Stimulated activated CD8-positive, alpha-beta memory T cell treated with anti-CD3 and anti-CD28 coated beads, Interleukin-7, amount 100 ng/mL, for 24 hours (primary cell): Measurements from ENCODE around the gene KRTAP4-8.
"Not testable (repeated sequence)": the region's sequence is repeated elsewhere in the genome, so short reads cannot be mapped to it uniquely, and the experiment has no call there.

Experiments
- DNase-seq: peaks from one replicate; pipeline ENCODE4 v3.0.0-alpha.2; 2020; ENCODE audit warnings: low read depth

The KRTAP4-8 gene

DNA sequence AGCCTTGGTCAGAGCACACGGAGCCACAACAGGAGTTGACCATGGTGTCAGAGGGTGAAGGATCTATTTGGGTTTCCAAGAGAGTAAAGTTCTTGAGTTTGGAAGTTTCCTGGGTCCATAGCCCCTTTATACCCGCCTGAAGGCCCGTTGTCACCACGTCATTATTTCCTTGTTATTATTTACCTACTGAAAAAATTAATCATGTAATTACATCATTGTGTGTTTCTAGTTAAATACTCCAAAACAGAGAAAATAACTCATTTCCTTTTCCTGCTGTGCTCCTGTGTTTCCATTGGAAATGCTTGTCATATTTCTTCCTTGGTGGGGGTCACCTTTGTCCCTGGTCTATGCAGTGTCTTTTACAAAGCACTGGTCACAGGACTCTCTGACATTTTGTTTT is at the start of gene KRTAP4-8:
Gene KRTAP4-8 (minus strand): TSS at position 101 of the 400 bp plus-strand sequence. CDS start 58 bp downstream, at position 43.
- DNase-seq = no peak

DNA sequence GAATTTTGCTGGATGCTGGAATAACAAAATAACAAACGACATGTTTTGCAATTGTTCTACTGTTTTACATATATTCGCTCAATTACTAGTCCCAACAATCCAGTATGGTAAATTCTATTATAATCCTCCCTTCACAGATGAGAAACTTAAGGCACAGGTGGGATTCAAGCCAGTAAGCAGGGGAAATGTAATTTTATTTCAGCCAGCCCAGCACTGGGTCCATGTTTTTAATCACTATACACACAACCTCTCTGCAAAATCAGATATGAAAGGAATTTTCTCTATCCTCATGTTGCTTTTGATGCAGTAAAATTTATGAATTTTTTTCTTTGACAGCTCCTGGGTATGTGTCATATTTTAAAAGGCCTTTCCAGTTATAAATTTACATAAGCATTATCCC is 47.3 kb upstream of the KRTAP4-8 start:
- no peak for DNase-seq

DNA sequence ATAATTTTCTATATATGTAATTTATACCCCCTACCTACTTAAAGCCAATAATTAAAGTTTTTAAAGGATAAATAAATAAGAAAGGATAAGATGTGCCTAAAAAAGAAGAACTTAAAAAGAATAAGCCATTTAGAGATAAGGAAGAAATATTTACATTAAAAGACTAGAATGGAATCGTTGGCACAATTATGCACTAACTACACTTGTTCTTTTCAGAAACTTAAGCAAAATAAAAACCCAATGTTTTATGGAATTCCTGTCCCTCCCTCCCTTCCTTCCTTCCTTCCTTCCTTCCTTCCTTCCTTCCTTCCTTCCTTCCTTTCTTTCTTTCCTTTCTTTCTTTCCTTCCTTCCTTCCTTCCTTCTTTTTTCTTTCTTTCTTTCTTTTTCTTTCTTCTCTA is 46.9 kb upstream of the KRTAP4-8 start:
- no peak for DNase-seq

DNA sequence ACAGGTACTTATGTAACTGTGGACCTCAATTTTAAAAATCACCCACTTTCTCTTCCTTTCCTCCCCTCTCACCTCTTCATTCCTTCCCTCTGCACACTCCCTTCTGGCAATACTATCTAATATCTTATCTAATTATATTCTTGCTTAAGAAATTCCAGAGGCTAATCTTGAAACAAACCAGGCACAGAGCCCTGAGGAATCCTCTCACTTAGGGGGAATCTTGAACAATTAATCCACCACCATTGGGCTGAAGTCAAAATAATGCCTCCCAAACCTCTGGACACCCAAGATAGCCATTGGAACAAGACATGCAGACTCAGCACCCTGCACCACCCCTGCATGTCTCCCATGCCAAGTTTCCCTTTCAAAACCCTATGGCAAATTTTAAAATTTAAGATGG is 43.4 kb upstream of the KRTAP4-8 start:
- no peak for DNase-seq

DNA sequence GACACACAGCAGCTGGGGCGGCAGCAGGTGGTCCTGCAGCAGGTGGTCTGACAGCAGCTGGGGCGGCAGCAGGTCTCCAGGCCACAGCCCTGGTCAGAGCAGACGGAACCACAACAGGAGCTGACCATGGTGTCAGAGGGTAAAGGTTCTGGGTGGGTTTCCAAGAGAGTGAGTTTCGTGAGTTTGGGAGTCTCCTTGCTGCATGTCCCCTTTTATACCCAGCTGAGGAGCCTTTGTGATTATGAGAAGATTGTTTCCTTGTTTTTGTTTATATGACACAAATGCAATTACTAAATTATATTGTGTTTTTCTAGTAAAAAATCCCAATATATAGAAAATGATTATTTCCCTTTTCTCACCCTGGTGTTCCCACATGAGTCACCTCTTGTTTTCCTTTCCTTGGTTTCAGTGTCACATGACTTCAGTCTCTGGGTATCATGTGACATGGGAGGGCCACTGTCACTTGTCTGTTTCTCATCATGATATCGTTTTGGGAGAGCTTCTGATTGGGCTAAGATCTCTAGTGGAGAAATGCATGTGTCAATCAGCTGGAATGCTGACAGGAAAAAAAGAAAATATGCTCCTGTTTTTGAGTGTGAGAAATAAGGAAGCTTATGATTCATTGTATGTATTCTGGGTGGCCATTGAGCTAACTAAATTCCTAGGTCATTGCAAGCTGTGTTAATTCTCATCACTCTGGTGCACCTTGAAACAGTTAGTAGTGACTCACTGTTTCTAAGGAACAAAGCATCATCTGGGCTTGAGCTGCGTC is 42.6 kb upstream of the KRTAP4-8 start, which contains the start of gene KRTAP4-6:
Gene KRTAP4-6 (minus strand): TSS at position 185 of the 772 bp plus-strand sequence. CDS start 57 bp downstream, at position 128.
- no peak for DNase-seq

DNA sequence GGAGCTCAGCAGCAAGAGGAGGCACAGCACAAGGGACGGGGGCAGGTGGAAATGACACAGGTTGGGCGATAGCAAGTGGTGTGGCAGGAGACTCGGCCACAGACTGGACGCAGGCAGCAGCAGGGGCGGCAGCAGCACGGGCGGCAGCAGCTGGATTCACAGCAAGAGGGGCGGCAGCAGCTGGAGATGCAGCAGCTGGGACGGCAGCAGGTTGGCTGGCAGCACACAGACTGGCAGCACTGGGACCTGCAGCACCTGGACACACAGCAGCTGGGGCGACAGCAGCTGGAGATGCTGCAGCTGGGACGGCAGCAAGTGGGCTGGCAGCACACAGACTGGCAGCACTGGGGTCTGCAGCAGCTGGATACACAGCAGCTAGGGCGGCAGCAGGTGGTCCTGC is 41.9 kb upstream of the KRTAP4-8 start:
- DNase-seq = not testable (repeated sequence)

DNA sequence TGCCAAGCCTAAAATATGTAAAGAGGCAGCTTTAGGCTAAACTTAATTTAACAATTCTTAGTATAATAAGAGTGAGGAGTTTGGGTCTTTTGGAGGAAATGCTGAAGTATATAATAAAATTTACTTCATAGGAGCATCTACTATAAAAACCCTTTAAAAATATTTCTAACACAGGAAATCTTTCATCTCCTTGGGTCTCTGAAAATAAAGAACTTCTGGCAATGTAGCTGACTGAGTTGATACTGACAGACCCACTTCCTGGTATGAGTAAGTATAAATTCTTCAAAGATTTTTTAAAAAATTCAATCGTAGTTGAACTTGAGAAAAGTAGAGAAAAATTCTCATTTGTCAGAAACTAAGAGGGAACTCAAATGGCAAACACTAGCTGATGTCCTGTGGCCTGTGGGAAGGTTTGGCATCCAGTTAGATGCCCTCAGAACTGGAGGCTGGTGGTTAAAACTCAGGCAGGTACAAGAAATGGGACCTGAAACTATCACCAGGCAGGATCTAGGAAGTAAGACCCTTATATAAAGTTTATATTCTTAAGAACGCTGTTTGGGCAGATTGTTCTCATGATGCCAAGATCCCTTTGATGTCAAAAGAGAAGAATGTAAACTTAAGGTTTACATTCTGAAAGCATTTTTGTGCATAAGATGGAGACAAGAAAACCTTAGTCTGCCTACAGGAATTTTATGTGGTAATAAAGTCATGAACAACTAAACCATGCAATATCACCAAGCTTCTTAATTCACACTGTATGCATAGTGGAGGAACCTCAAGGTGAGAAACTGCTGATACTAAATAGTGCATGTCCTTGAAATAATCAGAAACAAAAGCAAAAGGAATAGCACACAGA is 36.2 kb upstream of the KRTAP4-8 start:
- DNase-seq = no peak

DNA sequence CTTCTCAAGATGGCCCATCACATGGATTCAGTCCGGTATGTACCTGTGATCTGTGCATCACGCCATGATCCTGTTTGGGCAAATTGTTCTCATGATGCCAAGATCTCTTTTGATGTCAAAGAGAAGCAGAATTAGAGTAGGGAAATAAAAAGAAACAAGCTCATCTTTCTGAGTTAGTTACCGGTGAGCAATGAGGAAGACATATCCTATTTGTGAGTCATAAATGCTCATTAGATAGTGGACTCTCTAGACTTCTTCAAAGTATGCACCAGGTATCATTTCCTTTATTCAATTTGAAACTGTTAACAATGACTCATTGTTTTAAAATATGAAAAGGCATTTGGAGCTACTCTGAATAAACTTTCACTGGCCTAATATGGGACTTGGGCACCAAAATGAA is 34.0 kb upstream of the KRTAP4-8 start:
- no peak for DNase-seq

DNA sequence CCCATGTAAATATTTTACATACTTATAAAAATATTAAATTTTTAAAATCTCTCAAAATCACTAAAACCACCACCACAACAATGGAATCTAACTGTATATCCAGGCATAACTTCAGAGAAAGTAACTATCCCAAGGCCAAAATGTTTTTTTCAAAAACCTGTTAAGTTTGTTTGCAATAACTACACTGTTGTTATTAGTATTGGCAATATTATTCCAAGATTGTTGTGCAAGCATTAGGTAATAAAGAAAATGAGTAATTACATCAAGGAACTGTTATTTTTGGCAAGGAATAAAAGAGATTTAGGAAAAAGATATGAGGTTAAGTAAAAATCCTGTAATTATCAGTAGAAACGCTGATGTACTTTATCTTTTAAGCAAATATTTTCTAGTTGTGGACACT is 29.4 kb upstream of the KRTAP4-8 start:
- no peak for DNase-seq

DNA sequence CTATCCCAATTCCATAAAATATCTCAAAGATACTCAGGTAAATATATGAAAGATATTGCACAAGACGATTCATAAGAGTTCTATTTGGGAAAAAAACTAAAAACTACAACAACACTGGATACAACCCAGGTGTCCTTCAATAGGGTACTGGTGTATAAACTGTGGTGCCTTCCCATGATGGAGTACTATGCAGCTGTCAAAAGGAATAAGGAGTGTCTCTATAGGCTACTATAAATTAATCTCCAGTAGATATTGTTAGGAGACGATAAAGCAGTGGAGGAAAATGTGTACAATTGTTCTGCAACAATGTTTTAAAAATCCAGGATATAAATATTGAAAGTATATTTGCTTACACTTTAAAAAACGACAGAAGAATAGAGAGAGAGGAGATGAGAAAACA is 28.5 kb upstream of the KRTAP4-8 start:
- no peak for DNase-seq

DNA sequence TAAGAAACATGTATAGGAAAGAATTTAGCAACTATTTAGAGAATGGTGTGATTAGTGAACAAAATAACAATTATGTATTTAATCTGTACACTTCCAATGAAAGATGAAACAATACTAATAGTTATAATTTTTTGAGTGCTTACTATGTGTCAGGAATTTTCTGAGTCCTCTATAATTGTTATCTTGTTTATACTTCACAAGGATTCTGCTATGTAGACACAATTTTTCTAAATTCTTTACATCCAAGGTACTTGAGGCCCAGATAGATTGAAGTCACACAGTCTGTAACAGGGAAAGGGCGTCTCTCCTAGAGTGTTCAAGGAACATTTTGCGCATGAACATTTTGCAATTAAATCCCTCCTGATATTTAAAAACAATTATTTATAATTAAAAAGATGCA is 27.1 kb upstream of the KRTAP4-8 start:
- no peak for DNase-seq

DNA sequence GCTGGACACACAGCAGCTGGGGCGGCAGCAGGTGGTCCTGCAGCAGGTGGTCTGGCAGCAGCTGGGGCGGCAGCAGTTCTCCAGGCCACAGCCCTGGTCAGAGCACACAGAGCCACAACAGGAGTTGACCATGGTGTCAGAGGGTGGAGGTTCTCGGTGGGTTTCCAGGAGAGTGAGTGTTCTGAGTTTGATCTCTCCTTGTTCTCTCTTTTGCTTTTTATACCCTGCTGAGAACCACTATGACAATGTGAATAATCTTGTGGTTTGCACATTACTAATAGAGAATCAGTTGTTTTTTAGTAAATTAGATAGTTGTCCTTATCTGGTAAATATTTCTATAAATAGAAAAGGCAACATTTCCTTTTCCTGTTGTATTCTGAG is 26.0 kb upstream of the KRTAP4-8 start, which contains the start of gene KRTAP4-12:
Gene KRTAP4-12 (minus strand): TSS at position 192 of the 381 bp plus-strand sequence. CDS start 60 bp downstream, at position 132.
- DNase-seq = not testable (repeated sequence)

DNA sequence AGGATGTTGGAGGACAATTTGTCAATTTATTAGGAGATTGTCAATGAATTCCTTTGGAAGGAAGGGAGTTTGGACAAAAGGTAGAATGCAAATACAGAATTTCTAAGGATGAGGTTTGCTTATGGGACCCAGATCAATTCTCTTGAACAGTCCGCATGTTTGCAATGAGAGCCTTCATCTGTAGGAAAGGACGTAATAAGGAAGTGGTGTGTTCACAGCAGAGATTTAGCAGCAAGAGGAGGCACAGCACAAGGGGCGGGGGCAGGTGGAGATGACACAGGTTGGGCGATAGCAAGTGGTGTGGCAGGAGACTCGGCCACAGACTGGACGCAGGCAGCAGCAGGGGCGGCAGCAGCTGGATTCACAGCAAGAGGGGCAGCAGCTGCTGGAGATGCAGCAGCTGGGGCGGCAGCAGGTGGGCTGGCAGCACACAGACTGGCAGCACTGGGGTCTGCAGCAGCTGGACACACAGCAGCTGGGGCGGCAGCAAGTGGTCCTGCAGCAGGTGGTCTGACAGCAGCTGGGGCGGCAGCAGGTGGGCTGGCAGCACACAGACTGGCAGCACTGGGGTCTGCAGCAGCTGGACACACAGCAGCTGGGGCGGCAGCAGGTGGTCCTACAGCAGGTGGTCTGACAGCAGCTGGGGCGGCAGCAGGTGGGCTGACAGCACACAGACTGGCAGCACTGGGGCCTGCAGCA is 25.5 kb upstream of the KRTAP4-8 start:
- DNase-seq = not testable (repeated sequence)

DNA sequence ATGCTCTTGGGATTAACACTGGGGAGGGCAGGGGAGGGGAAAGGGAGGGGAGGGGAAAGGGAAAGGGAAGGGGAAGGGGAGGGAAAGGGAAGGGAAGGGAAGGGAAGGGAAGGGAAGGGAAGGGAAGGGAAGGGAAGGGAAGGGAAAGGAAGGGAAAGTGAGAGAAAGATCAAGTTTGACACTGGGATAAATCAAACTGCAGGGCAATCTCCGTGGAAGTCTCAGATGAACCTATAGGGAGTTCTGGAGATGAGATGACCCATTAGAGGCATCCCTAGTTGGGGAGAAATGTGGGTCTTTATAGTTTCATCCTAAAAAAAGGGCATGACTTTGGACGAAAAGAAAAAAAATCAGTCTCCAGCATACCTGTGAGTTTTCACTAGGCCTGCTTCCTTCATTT is 23.8 kb upstream of the KRTAP4-8 start:
- DNase-seq = no peak

DNA sequence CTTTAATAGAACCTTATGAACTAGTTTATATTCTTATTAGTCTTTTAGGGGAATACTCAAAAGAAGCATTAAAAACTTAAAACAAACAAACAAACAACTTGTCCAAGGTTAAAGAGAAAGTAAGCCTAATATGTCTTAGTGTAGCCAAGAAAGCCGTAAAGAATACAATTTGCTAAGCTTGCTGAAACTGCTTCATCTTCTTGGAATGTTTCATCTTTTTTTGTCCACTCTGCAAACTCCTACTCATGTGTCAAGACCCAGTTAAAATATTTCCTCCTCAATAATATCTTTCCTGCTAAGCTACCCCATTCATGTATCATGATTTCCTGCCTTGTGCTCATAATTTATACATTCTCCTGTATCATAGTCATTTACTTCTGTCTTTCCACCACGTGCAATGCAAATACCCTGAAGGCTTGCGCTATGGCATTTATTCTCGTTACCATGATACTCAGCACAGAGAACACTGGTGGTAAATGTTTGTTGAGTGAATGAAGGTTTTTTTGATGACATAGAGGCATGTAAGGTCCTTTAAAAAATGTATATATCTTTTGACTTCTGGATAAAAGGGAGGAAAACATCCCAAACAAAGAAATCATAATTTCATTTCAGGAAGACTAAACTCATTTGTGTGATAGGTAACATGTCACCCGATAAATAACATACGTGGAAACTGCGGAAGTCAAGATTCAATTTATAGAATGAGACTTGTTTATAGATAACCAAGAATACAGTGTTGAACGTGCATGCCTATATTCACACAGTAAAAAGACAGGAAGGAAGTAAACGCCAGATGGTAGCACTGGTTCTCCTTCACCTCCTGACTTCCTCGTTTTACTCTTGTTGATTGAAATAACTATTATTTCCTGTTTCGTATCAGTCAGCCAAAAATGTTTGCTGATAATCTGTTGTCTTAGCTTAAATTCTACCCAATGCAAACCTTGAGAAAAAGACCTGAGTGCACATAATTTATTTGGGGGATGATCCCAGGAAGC is 22.1 kb upstream of the KRTAP4-8 start:
- DNase-seq = not testable (repeated sequence)

DNA sequence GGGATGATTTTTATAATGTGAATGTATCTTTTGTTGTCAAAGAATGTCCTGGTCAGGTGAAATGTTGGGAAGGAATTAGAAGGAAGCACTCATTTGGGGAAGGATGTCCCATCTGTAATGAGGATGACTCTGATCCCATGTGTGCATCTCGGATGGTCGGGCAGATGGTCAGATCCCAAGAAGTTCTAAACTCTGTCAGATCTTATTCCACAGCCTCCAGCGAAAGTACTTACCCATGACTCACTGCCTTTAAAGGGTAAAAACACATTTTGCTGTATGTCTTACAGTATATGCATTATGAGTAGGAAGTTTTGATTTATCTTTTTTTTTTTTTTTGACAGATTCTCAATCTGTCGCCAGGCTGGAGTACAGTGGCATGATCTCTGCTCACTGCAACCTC is 20.8 kb upstream of the KRTAP4-8 start:
- DNase-seq = no peak

DNA sequence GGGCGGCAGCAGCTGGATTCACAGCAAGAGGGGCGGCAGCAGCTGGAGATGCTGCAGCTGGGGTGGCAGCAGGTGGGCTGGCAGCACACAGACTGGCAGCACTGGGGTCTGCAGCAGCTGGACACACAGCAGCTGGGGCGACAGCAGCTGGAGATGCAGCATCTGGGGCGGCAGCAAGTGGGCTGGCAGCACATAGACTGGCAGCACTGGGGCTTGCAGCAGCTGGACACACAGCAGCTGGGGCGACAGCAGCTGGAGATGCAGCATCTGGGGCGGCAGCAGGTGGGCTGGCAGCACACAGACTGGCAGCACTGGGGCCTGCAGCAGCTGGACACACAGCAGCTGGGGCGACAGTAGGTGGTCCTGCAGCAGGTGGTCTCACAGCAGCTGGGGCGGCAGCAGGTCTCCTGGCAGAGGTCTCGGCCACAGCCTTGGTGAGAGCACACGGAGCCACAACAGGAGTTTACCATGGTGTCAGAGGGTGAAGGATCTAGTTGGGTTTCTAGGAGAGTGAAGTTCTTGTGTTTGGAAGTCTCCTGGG is 20.0 kb upstream of the KRTAP4-8 start, which contains the start of gene KRTAP4-11:
Gene KRTAP4-11 (minus strand): TSS at position 528 of the 541 bp plus-strand sequence. CDS start 58 bp downstream, at position 470.
- not testable (repeated sequence) for DNase-seq

DNA sequence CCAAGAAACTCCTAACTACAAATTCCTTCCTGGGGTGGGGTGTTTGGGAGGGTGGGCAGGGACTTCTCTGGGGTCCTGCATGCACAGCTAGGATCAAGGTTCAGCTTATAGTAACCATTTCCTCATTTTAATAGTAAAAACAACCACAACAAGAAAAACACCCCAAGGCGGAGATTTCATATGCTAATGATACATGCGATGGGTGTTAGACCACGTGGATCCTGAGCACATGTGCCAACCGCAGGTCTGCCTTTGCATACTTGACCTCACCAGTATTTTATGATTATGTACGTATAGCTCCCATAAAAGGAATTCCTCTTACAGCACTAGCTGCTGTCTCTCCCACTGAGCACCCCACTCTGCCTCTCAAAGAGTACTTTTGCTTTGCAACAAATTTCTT is 18.4 kb upstream of the KRTAP4-8 start:
- no peak for DNase-seq

DNA sequence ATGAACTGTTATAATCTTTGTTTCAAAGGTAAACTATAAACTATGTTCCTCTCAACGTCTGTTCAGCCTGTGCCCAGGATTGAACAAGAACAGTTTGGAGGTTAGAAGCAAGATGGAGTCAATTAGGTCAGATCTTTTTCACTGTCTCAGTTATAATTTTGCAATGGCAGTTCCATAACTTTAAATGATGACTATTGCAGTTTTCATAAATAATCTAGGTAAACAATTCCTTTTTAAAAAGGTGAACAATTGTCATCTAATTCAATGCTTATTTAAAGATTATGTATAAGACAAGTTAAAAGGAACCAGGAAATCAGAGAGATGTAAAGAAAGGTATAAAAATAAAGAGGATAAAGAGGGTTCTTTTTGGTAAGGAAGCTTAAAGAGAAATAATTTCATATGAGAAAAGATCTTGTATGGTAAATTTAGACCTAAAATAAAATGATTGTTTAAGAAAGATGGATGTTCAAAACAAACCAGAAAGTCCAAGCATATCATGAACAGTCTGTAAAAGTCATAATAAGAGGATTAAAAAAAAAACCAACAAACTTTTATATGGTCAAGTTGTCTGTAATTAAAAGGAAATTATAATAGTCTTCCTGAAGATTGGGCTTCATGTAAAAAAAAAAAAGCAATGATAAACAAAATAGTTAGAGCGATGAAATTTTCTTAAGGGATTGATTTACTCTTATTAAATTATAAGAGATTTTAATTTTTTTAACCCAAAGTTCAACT is 13.4 kb upstream of the KRTAP4-8 start:
- DNase-seq = no peak
